H9 (cell line): Measurements from ENCODE around the gene KRTAP9-8. TPM values are rescaled to one million over a fixed set of nuclear protein-coding genes. Genes with fewer than 3 reads are reported as not detected.

Experiments
- DNase-seq: peaks from one replicate; pipeline ENCODE4 v3.0.0-alpha.2; 2017
- H2AFZ ChIP-seq: one replicate; pipeline ENCODE4 v1.6.1; 2013; ENCODE audit warnings: mild to moderate bottlenecking, low read length, control low read depth, moderate library complexity
- H2AK5ac ChIP-seq: 2 replicates; pipeline ENCODE4 v1.6.1; 2013; ENCODE audit warnings: low read length, control low read depth, mixed read lengths; ENCODE audit not compliant: insufficient read length
- H2BK120ac ChIP-seq: one replicate; pipeline ENCODE4 v1.6.1; 2013; ENCODE audit warnings: low read depth, mild to moderate bottlenecking, low read length, control low read depth, inconsistent platforms; ENCODE audit not compliant: poor library complexity, severe bottlenecking
- H2BK12ac ChIP-seq: 2 replicates; pipeline ENCODE4 v1.6.1; 2013; ENCODE audit warnings: low read length, control low read depth, mixed read lengths, low read depth; ENCODE audit not compliant: insufficient read length
- H2BK15ac ChIP-seq: 2 replicates; pipeline ENCODE4 v1.6.1; 2013; ENCODE audit warnings: low read depth, low read length, control low read depth
- H2BK20ac ChIP-seq: one replicate; pipeline ENCODE4 v1.6.1; 2013; ENCODE audit warnings: low read depth, mild to moderate bottlenecking, low read length, control low read depth, inconsistent platforms; ENCODE audit not compliant: poor library complexity, severe bottlenecking
- H2BK5ac ChIP-seq: 2 replicates; pipeline ENCODE4 v1.6.1; 2013; ENCODE audit warnings: low read length, control low read depth, mixed read lengths; ENCODE audit not compliant: insufficient read length
- H3K14ac ChIP-seq: 2 replicates; pipeline ENCODE4 v1.6.1; 2013; ENCODE audit warnings: low read length, control low read depth; ENCODE audit not compliant: insufficient read depth
- H3K18ac ChIP-seq: 2 replicates; pipeline ENCODE4 v1.6.1; 2013; ENCODE audit warnings: low read depth, mild to moderate bottlenecking, mixed read lengths, low read length, control low read depth; ENCODE audit not compliant: insufficient read length
- H3K23ac ChIP-seq: 2 replicates; pipeline ENCODE4 v1.6.1; 2013; ENCODE audit warnings: low read length, control low read depth, mixed read lengths, low read depth; ENCODE audit not compliant: insufficient read length
- H3K23me2 ChIP-seq: 2 replicates; pipeline ENCODE4 v1.6.1; 2013; ENCODE audit warnings: low read depth, mild to moderate bottlenecking, mixed read lengths, low read length, control low read depth; ENCODE audit not compliant: insufficient read length, poor library complexity, severe bottlenecking
- H3K27ac ChIP-seq: 2 replicates; pipeline ENCODE4 v1.5.1; 2013; ENCODE audit warnings: low read length, control low read depth, mixed read lengths, low read depth; ENCODE audit not compliant: insufficient read length
- H3K27me3 ChIP-seq: 2 replicates; pipeline ENCODE4 v1.6.1; 2013; ENCODE audit warnings: low read length, control low read depth, inconsistent platforms; ENCODE audit not compliant: insufficient read depth
- H3K4ac ChIP-seq: 2 replicates; pipeline ENCODE4 v1.6.1; 2013; ENCODE audit warnings: low read depth, mild to moderate bottlenecking, control low read depth, inconsistent platforms, low read length, moderate library complexity
- H3K4me1 ChIP-seq: 2 replicates; pipeline ENCODE4 v1.6.1; 2013; ENCODE audit warnings: low read length, control low read depth, inconsistent platforms; ENCODE audit not compliant: insufficient read depth
- H3K4me2 ChIP-seq: 2 replicates; pipeline ENCODE4 v1.6.1; 2013; ENCODE audit warnings: low read length, control low read depth, mixed read lengths; ENCODE audit not compliant: insufficient read length, insufficient read depth
- H3K56ac ChIP-seq: 2 replicates; pipeline ENCODE4 v1.6.1; 2013; ENCODE audit warnings: low read depth, mild to moderate bottlenecking, mixed read lengths, low read length, control low read depth; ENCODE audit not compliant: insufficient read length
- H3K79me1 ChIP-seq: 2 replicates; pipeline ENCODE4 v1.6.1; 2013; ENCODE audit warnings: low read depth, mild to moderate bottlenecking, moderate library complexity, low read length, control low read depth, inconsistent platforms; ENCODE audit not compliant: insufficient read depth, poor library complexity, severe bottlenecking
- H3K79me2 ChIP-seq: 2 replicates; pipeline ENCODE4 v1.6.1; 2013; ENCODE audit warnings: low read length, control low read depth, inconsistent platforms; ENCODE audit not compliant: insufficient read depth
- H3K9ac ChIP-seq: 2 replicates; pipeline ENCODE4 v1.6.1; 2013; ENCODE audit warnings: low read length, control low read depth, mixed read lengths; ENCODE audit not compliant: insufficient read length; ENCODE audit errors: extremely low read depth
- H3K9me3 ChIP-seq: one replicate; pipeline ENCODE4 v1.6.1; 2013; ENCODE audit warnings: low read depth, low read length, inconsistent platforms; ENCODE audit not compliant: control insufficient read depth
- H3T11ph ChIP-seq: one replicate; pipeline ENCODE4 v1.6.1; 2013; ENCODE audit warnings: mild to moderate bottlenecking, low read length, control low read depth, inconsistent platforms
- H4K20me1 ChIP-seq: one replicate; pipeline ENCODE4 v1.6.1; 2013; ENCODE audit not compliant: control insufficient read depth, insufficient read length, insufficient read depth
- H4K5ac ChIP-seq: 2 replicates; pipeline ENCODE4 v1.6.1; 2013; ENCODE audit warnings: low read depth, mild to moderate bottlenecking, mixed read lengths, low read length, control low read depth; ENCODE audit not compliant: insufficient read length
- H4K8ac ChIP-seq: replicated peaks from 2 replicates; pipeline ENCODE4 v1.6.1; 2013; ENCODE audit warnings: low read length, control low read depth, mixed read lengths, low read depth; ENCODE audit not compliant: insufficient read length
- H4K91ac ChIP-seq: 2 replicates; pipeline ENCODE4 v1.6.1; 2013; ENCODE audit warnings: low read depth, mild to moderate bottlenecking, moderate library complexity, mixed read lengths, low read length, control low read depth; ENCODE audit not compliant: insufficient read length
- H3K27ac Mint-ChIP-seq, 3 experiments: 2 replicates in 2 of 3; 3 replicates in 1 of 3; pipeline ENCODE4 v1.8.0; 2020 to 2021; ENCODE audit warnings: mixed read lengths in 3 of 3, mild to moderate bottlenecking in 1 of 3, moderate library complexity in 1 of 3
- H3K27me3 Mint-ChIP-seq: 2 replicates; pipeline ENCODE4 v1.8.0; 2021; ENCODE audit warnings: low read depth, mild to moderate bottlenecking, moderate library complexity, mixed read lengths
- H3K36me3 Mint-ChIP-seq, 3 experiments: 2 replicates in 2 of 3; 3 replicates in 1 of 3; pipeline ENCODE4 v1.8.0; 2020 to 2021; ENCODE audit warnings: low read depth in 3 of 3, mixed read lengths in 3 of 3; ENCODE audit not compliant: insufficient read depth in 1 of 3
- H3K4me1 Mint-ChIP-seq, 2 experiments: 2 replicates each; pipeline ENCODE4 v1.8.0; 2020; ENCODE audit warnings: mixed read lengths in 2 of 2
- H3K4me3 Mint-ChIP-seq, 2 experiments: 2 replicates in 1 of 2; 3 replicates in 1 of 2; pipeline ENCODE4 v1.8.0; 2020 to 2021; ENCODE audit warnings: mild to moderate bottlenecking in 2 of 2, mixed read lengths in 2 of 2, moderate library complexity in 1 of 2
- H3K9me3 Mint-ChIP-seq, 2 experiments: 2 replicates in 1 of 2; 3 replicates in 1 of 2; pipeline ENCODE4 v1.8.0; 2020; ENCODE audit warnings: mild to moderate bottlenecking in 2 of 2, mixed read lengths in 2 of 2, moderate library complexity in 1 of 2
- WGBS: extraction: QIAGEN DNeasy Blood & Tissue Kit; methylation state at CpG from one replicate; pipeline ENCODE4 v1.1.7; 2013; ENCODE audit warnings: missing lambda C conversion rate, low lambda C conversion rate, mixed read lengths; ENCODE audit not compliant: insufficient read length; ENCODE audit errors: extremely low coverage; 5-methylcytosine and 5-hydroxymethylcytosine counted together
- total RNA-seq: library from RNA; stranded (reverse); gene quantifications from 2 replicates; pipeline ENCODE4 v1.2.1, GENCODE V29; 2021
- TF ChIP-seq, protein P1 (sequence below): fragments of 200-600 bp; sonication (generic); conservative IDR thresholded peaks from 3 replicates; pipeline ENCODE4 v1.8.0; 2021; ENCODE audit warnings: antibody characterized with exemption, mild to moderate bottlenecking

Gene KRTAP9-8
- total RNA-seq, 1 experiment from 2014 or later, result not detected

- Histone ChIP-seq H3T11ph (no peak overlapping the region), H3K4me1 (peaks cover 8% of the 10 kb centered on the region; the same call in 1 of the 2 replicates), H3K27me3 (no peaks in the 10 kb centered on the region), H2BK12ac (no peak overlapping the region), H2BK5ac (no peak overlapping the region), H3K4ac (no peak overlapping the region), H2AK5ac (no peak overlapping the region), H3K56ac (no peak overlapping the region), H2AFZ (no peak overlapping the region), H2BK20ac (no peak overlapping the region), H4K91ac (no peak overlapping the region), H4K8ac (no peak overlapping the region), H3K18ac (no peak overlapping the region), H3K14ac (no peak overlapping the region), H3K9me3 (no peaks in the 10 kb centered on the region), H3K4me2 (no peak overlapping the region), H3K27ac (no peak overlapping the region), H2BK15ac (no peak overlapping the region), H3K23me2 (no peaks in the 10 kb centered on the region), H3K9ac (no peak overlapping the region), H2BK120ac (no peak overlapping the region), H4K20me1 (no peaks in the 10 kb centered on the region), H3K23ac (no peak overlapping the region), H4K5ac (no peak overlapping the region), H3K79me1 (no peaks in the 10 kb centered on the region), H3K79me2 (no peaks in the 10 kb centered on the region)
- H3K27ac Mint-ChIP-seq, result no peak overlapping the region
- DNase-seq, result no peak
- no peaks in the 10 kb centered on the region for H3K27me3 Mint-ChIP-seq
- no CpG with 5 or more reads among the region's 3 CpGs for WGBS
- H3K4me1 Mint-ChIP-seq, result peaks cover 8 to 15% of the 10 kb centered on the region in 2 experiments
- H3K4me3 Mint-ChIP-seq, result no peak overlapping the region
- no peaks in the 10 kb centered on the region for H3K9me3 Mint-ChIP-seq
- H3K36me3 Mint-ChIP-seq, result no peaks in the 10 kb centered on the region
- TF ChIP-seq, protein P1, sequence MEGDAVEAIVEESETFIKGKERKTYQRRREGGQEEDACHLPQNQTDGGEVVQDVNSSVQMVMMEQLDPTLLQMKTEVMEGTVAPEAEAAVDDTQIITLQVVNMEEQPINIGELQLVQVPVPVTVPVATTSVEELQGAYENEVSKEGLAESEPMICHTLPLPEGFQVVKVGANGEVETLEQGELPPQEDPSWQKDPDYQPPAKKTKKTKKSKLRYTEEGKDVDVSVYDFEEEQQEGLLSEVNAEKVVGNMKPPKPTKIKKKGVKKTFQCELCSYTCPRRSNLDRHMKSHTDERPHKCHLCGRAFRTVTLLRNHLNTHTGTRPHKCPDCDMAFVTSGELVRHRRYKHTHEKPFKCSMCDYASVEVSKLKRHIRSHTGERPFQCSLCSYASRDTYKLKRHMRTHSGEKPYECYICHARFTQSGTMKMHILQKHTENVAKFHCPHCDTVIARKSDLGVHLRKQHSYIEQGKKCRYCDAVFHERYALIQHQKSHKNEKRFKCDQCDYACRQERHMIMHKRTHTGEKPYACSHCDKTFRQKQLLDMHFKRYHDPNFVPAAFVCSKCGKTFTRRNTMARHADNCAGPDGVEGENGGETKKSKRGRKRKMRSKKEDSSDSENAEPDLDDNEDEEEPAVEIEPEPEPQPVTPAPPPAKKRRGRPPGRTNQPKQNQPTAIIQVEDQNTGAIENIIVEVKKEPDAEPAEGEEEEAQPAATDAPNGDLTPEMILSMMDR, result no peak
These were observed 49.3 kb downstream of the KRTAP9-8 start for GRCh38 chr17:41287050-41287449.

Other genes with a start within 250 kb of the KRTAP9-8 start
- gene KRTAP3-3, start 243.8 kb upstream of the KRTAP9-8 start, total RNA-seq, result not detected in 2 replicates
- gene KRTAP3-2, start 238.1 kb upstream of the KRTAP9-8 start, total RNA-seq, result not detected in 2 replicates
- not detected in 2 replicates for gene KRTAP3-1, start 228.9 kb upstream of the KRTAP9-8 start, total RNA-seq
- gene KRTAP1-5, start 210.8 kb upstream of the KRTAP9-8 start, total RNA-seq, result not detected in 2 replicates
- not detected in 2 replicates for gene KRTAP1-4, start 207.8 kb upstream of the KRTAP9-8 start, total RNA-seq
- not detected in 2 replicates for gene KRTAP1-3, start 203.1 kb upstream of the KRTAP9-8 start, total RNA-seq
- not detected in 2 replicates for gene KRTAP1-1, start 196.5 kb upstream of the KRTAP9-8 start, total RNA-seq
- not detected in 2 replicates for gene KRTAP2-1, start 190.7 kb upstream of the KRTAP9-8 start, total RNA-seq
- not detected in 2 replicates for gene KRTAP2-2, start 182.8 kb upstream of the KRTAP9-8 start, total RNA-seq
- gene KRTAP2-3, start 177.9 kb upstream of the KRTAP9-8 start, total RNA-seq, result not detected in 2 replicates
- gene KRTAP2-4, start 172.1 kb upstream of the KRTAP9-8 start, total RNA-seq, result not detected in 2 replicates
- not detected in 2 replicates for gene KRTAP4-7, start 153.8 kb upstream of the KRTAP9-8 start, total RNA-seq
- not detected in 2 replicates for gene KRTAP4-8, start 139.9 kb upstream of the KRTAP9-8 start, total RNA-seq
- gene KRTAP4-16, start 135.8 kb upstream of the KRTAP9-8 start, total RNA-seq, result not detected in 2 replicates
- not detected in 2 replicates for gene KRTAP4-9, start 132.6 kb upstream of the KRTAP9-8 start, total RNA-seq
- not detected in 2 replicates for gene KRTAP4-11, start 119.6 kb upstream of the KRTAP9-8 start, total RNA-seq
- not detected in 2 replicates for gene KRTAP4-12, start 113.8 kb upstream of the KRTAP9-8 start, total RNA-seq
- not detected in 2 replicates for gene KRTAP4-6, start 97.5 kb upstream of the KRTAP9-8 start, total RNA-seq
- not detected in 2 replicates for gene KRTAP4-5, start 88.2 kb upstream of the KRTAP9-8 start, total RNA-seq
- gene KRTAP4-4, start 77.3 kb upstream of the KRTAP9-8 start, total RNA-seq, result not detected in 2 replicates
- not detected in 2 replicates for gene KRTAP4-3, start 69.8 kb upstream of the KRTAP9-8 start, total RNA-seq
- gene KRTAP4-2, start 59.8 kb upstream of the KRTAP9-8 start, total RNA-seq, result not detected in 2 replicates
- gene KRTAP4-1, start 53.1 kb upstream of the KRTAP9-8 start, total RNA-seq, result not detected in 2 replicates
- gene KRTAP9-1, start 48.1 kb upstream of the KRTAP9-8 start, total RNA-seq, result not detected in 2 replicates
- not detected in 2 replicates for gene KRTAP9-2, start 11.4 kb upstream of the KRTAP9-8 start, total RNA-seq
- not detected in 2 replicates for gene KRTAP9-3, start 5.5 kb upstream of the KRTAP9-8 start, total RNA-seq
- gene KRTAP9-4, start 11.7 kb downstream of the KRTAP9-8 start, total RNA-seq, result not detected in 2 replicates
- not detected in 2 replicates for gene KRTAP9-9, start 17.4 kb downstream of the KRTAP9-8 start, total RNA-seq
- not detected in 2 replicates for gene KRTAP9-6, start 27.4 kb downstream of the KRTAP9-8 start, total RNA-seq
- not detected in 2 replicates for gene KRTAP9-7, start 37.7 kb downstream of the KRTAP9-8 start, total RNA-seq
- not detected in 2 replicates for gene KRTAP29-1, start 64.9 kb downstream of the KRTAP9-8 start, total RNA-seq
- not detected in 2 replicates for gene KRTAP16-1, start 71.3 kb downstream of the KRTAP9-8 start, total RNA-seq
- gene KRTAP17-1, start 77.7 kb downstream of the KRTAP9-8 start, total RNA-seq, result not detected in 2 replicates
- gene KRT33A, start 112.8 kb downstream of the KRTAP9-8 start, total RNA-seq, result not detected in 2 replicates
- gene KRT33B, start 131.8 kb downstream of the KRTAP9-8 start, total RNA-seq, result not detected in 2 replicates
- gene KRT34, start 144.3 kb downstream of the KRTAP9-8 start, total RNA-seq, result not detected in 2 replicates
- not detected in 2 replicates for gene KRT31, start 159.6 kb downstream of the KRTAP9-8 start, total RNA-seq
- gene KRT37, start 186.6 kb downstream of the KRTAP9-8 start, total RNA-seq, result not detected in 2 replicates
- gene KRT38, start 203.0 kb downstream of the KRTAP9-8 start, total RNA-seq, result not detected in 2 replicates
- not detected in 2 replicates for gene KRT32, start 229.4 kb downstream of the KRTAP9-8 start, total RNA-seq
- gene KRT35, start 243.2 kb downstream of the KRTAP9-8 start, total RNA-seq, result not detected in 2 replicates